Measurements from ENCODE around the gene PTPRN2.
"Not testable (repeated sequence)": the region's sequence is repeated elsewhere in the genome, so short reads cannot be mapped to it uniquely, and the experiment has no call there.

The PTPRN2 gene

GRCh38 chr7:158301207-158301606, 286.4 kb downstream of the PTPRN2 start:
- no peak for DNase-seq (ENCODE audit: low read depth)

- no peak for DNase-seq (ENCODE audit: low read depth)
Observed at GRCh38 chr7:158300427-158300826, 287.2 kb downstream of the PTPRN2 start.

GRCh38 chr7:158299607-158300006, 288.0 kb downstream of the PTPRN2 start:
- DNase-seq (ENCODE audit: low read depth), result no peak

- no peak for DNase-seq (ENCODE audit: low read depth)
Observed at GRCh38 chr7:158296798-158297104, 290.9 kb downstream of the PTPRN2 start.

- no peak for DNase-seq (ENCODE audit: low read depth)
Observed at GRCh38 chr7:158295966-158296797, 291.4 kb downstream of the PTPRN2 start.

- not testable (repeated sequence) for DNase-seq (ENCODE audit: low read depth)
Observed at GRCh38 chr7:158294468-158295215, 293.0 kb downstream of the PTPRN2 start.

GRCh38 chr7:158292948-158293347, 294.7 kb downstream of the PTPRN2 start:
- DNase-seq (ENCODE audit: low read depth), result no peak

- DNase-seq (ENCODE audit: low read depth), result no peak
Observed at GRCh38 chr7:158291998-158292397, 295.6 kb downstream of the PTPRN2 start.

- DNase-seq (ENCODE audit: low read depth), result no peak
Observed at GRCh38 chr7:158289761-158290523, 297.7 kb downstream of the PTPRN2 start.

- DNase-seq (ENCODE audit: low read depth), result no peak
Observed at GRCh38 chr7:158289231-158289630, 298.4 kb downstream of the PTPRN2 start.

- DNase-seq (ENCODE audit: low read depth), result no peak
Observed at GRCh38 chr7:158286210-158286609, 301.4 kb downstream of the PTPRN2 start.

GRCh38 chr7:158285383-158285770, 302.2 kb downstream of the PTPRN2 start:
- DNase-seq (ENCODE audit: low read depth), result no peak

- no peak for DNase-seq (ENCODE audit: low read depth)
Observed at GRCh38 chr7:158284617-158285382, 302.8 kb downstream of the PTPRN2 start.

GRCh38 chr7:158284121-158284520, 303.5 kb downstream of the PTPRN2 start:
- no peak for DNase-seq (ENCODE audit: low read depth)

GRCh38 chr7:158283016-158283974, 304.3 kb downstream of the PTPRN2 start:
- DNase-seq (ENCODE audit: low read depth), result no peak

GRCh38 chr7:158282461-158283001, 305.1 kb downstream of the PTPRN2 start:
- no peak for DNase-seq (ENCODE audit: low read depth)

GRCh38 chr7:158281441-158281840, 306.2 kb downstream of the PTPRN2 start:
- DNase-seq (ENCODE audit: low read depth), result no peak

GRCh38 chr7:158280448-158281144, 307.0 kb downstream of the PTPRN2 start:
- DNase-seq (ENCODE audit: low read depth), result no peak

- DNase-seq (ENCODE audit: low read depth), result no peak
Observed at GRCh38 chr7:158279539-158280447, 307.8 kb downstream of the PTPRN2 start.
